GM19438 (cell line): ENCODE data around the gene EPB41L3.
"Not testable (repeated sequence)": the region's sequence is repeated elsewhere in the genome, so short reads cannot be mapped to it uniquely, and the experiment has no call there.

Source experiments
- ATAC-seq: cut with Tn5 transposase; IDR thresholded peaks from one replicate; pipeline ENCODE4 v1.9.1; 2021; ENCODE audit warnings: low read depth; ENCODE audit not compliant: unreplicated experiment

The EPB41L3 gene

GRCh38 chr18:5543773-5544389 lies at the start of gene EPB41L3:
Gene EPB41L3 (minus strand): TSS chr18:5543997. CDS start chr18:5489183, 54,814 bp downstream.
- no peak for ATAC-seq

GRCh38 chr18:5588529-5588928 lies 44.7 kb upstream of the EPB41L3 start:
- no peak for ATAC-seq

- ATAC-seq: no peak
Measured at GRCh38 chr18:5585653-5586052, 41.9 kb upstream of the EPB41L3 start.

- ATAC-seq: no peak
Measured at GRCh38 chr18:5584746-5585417, 41.1 kb upstream of the EPB41L3 start.

- ATAC-seq: no peak
Measured at GRCh38 chr18:5582849-5583681, 39.3 kb upstream of the EPB41L3 start.

- ATAC-seq: no peak
Measured at GRCh38 chr18:5582076-5582475, 38.3 kb upstream of the EPB41L3 start.

- no peak for ATAC-seq
Measured at GRCh38 chr18:5574843-5575242, 31.0 kb upstream of the EPB41L3 start.

- ATAC-seq: no peak
Measured at GRCh38 chr18:5571666-5572065, 27.9 kb upstream of the EPB41L3 start.

GRCh38 chr18:5570613-5571012 lies 26.8 kb upstream of the EPB41L3 start:
- ATAC-seq: not testable (repeated sequence)

- no peak for ATAC-seq
Measured at GRCh38 chr18:5568416-5568815, 24.6 kb upstream of the EPB41L3 start.

GRCh38 chr18:5558851-5559250 lies 15.1 kb upstream of the EPB41L3 start:
- ATAC-seq: no peak

- no peak for ATAC-seq
Measured at GRCh38 chr18:5556310-5556974, 12.6 kb upstream of the EPB41L3 start.

GRCh38 chr18:5554629-5555028 lies 10.8 kb upstream of the EPB41L3 start:
- ATAC-seq: no peak

GRCh38 chr18:5546660-5547059 lies 2.9 kb upstream of the EPB41L3 start:
- no peak for ATAC-seq

GRCh38 chr18:5543036-5543680 lies 639 bp downstream of the EPB41L3 start:
- ATAC-seq: no peak

- no peak for ATAC-seq
Measured at GRCh38 chr18:5542515-5543035, 1.2 kb downstream of the EPB41L3 start.

GRCh38 chr18:5541644-5542043 lies 2.2 kb downstream of the EPB41L3 start:
- no peak for ATAC-seq

- ATAC-seq: no peak
Measured at GRCh38 chr18:5539391-5539790, 4.4 kb downstream of the EPB41L3 start.

GRCh38 chr18:5538544-5538943 lies 5.3 kb downstream of the EPB41L3 start:
- ATAC-seq: no peak

GRCh38 chr18:5537860-5538259 lies 5.9 kb downstream of the EPB41L3 start:
- no peak for ATAC-seq
